Mammary epithelial cell (primary cell): ENCODE measurements around the gene WDR6.

Source experiments
- CTCF ChIP-seq, 2 donors: IDR thresholded peaks in 1 of 2; conservative IDR thresholded peaks in 1 of 2; 2 replicates each; pipeline ENCODE4 v1.5.1; 2011 to 2012; ENCODE audit warnings: inconsistent platforms in 2 of 2, low read length in 2 of 2, mild to moderate bottlenecking in 2 of 2, control low read depth in 1 of 2, low read depth in 1 of 2; ENCODE audit not compliant: insufficient read depth in 1 of 2; ENCODE audit errors: extremely low read depth in 1 of 2
- EZH2 ChIP-seq: IDR thresholded peaks from 2 replicates; pipeline ENCODE4 v1.6.1; 2012; ENCODE audit warnings: low read length, inconsistent platforms, borderline replicate concordance

- TF ChIP-seq CTCF (conservative IDR thresholded peaks at IDR 0.05 in 1 of 2, IDR thresholded peaks at IDR 0.05 in 1 of 2; ENCODE audit: extremely low read depth in 1 of 2, insufficient read depth in 1 of 2, low read depth in 1 of 2, low read length in 2 of 2) = no peak
- no peak for TF ChIP-seq EZH2
These were observed 24.5 kb upstream of the WDR6 start for GRCh38 chr3:48982686-48983085.
